K562 (cell line): Measurements from ENCODE around the gene MDH2. TPM values are rescaled to one million over a fixed set of nuclear protein-coding genes. Genes with fewer than 3 reads are reported as not detected.

Experiments
- ATAC-seq: fragments of 200-7000 bp; cut with Tn5 transposase; 3 replicates; pipeline ENCODE4 v1.9.1; 2020; ENCODE audit warnings: moderate library complexity
- BruUV-seq: library from RNA; stranded (reverse); fragments of 400-500 nt; replicated peaks from 2 replicates; lab custom pipeline; 2021; lab: Mats Ljungman, UMichigan
- CTCF ChIA-PET: fragments of 300-600 bp; formaldehyde crosslinking; extraction: SDS; loops from one replicate; lab custom pipeline; 2021; ENCODE audit warnings: low intra/inter-chr PET ratio; lab: Yijun Ruan, JAX
- POLR2A ChIA-PET: fragments of 300-600, 350-650 bp; sonication (Branson Sonifier 250); formaldehyde crosslinking; extraction: SDS; loops from one replicate; lab custom pipeline; 2021; ENCODE audit warnings: antibody characterized with exemption, inconsistent platforms; lab: Yijun Ruan, JAX
- DNase-seq, 4 experiments: peaks; one replicate each; pipeline versions ENCODE4 v3.0.0 to v3.0.0-alpha.2; 2011 to 2018; ENCODE audit warnings: low spot score in 3 of 4, mixed read lengths in 3 of 4; ENCODE audit errors: extremely low read depth in 1 of 4
- FAIRE-seq: peaks from 2 replicates; lab custom pipeline; 2011; peaks lifted over from hg19 to GRCh38; lab: Jason Lieb, UNC
- H2AFZ ChIP-seq: 2 replicates; pipeline ENCODE4 v1.6.0; 2011; ENCODE audit warnings: low read depth, low read length, control low read depth, inconsistent platforms
- H3K27ac ChIP-seq: fragments of 200-600 bp; 3 replicates; pipeline ENCODE4 v1.8.0; 2011; ENCODE audit warnings: low read depth, mild to moderate bottlenecking, control low read depth, inconsistent platforms, low read length, moderate library complexity, mixed read lengths; ENCODE audit errors: extremely low read depth
- H3K27me3 ChIP-seq, 2 experiments: fragments of 300-600 bp in 1 of 2; 2 replicates in 1 of 2; 3 replicates in 1 of 2; pipeline versions ENCODE4 v1.6.0 to v1.8.0; 2011; ENCODE audit warnings: inconsistent platforms in 2 of 2, low read length in 2 of 2, mild to moderate bottlenecking in 1 of 2, mixed read lengths in 1 of 2, moderate library complexity in 1 of 2; ENCODE audit not compliant: control insufficient read depth in 2 of 2, insufficient read depth in 2 of 2
- H3K36me3 ChIP-seq: fragments of 300-600 bp; 3 replicates; pipeline ENCODE4 v1.8.0; 2011; ENCODE audit warnings: mild to moderate bottlenecking, low read length, inconsistent platforms; ENCODE audit not compliant: control insufficient read depth, insufficient read depth
- H3K4me1 ChIP-seq, 2 experiments: fragments of 200-600 bp in 1 of 2; replicated peaks in 1 of 2; 2 replicates in 1 of 2; 3 replicates in 1 of 2; pipeline versions ENCODE4 v1.5.1 to v1.8.0; 2011; ENCODE audit warnings: inconsistent platforms in 2 of 2, low read length in 2 of 2, mild to moderate bottlenecking in 1 of 2, mixed read lengths in 1 of 2, moderate library complexity in 1 of 2; ENCODE audit not compliant: control insufficient read depth in 2 of 2, insufficient read depth in 2 of 2
- H3K4me2 ChIP-seq: 2 replicates; pipeline ENCODE4 v1.6.1; 2011; ENCODE audit warnings: low read length, control low read depth, inconsistent platforms, mixed read lengths; ENCODE audit not compliant: insufficient read depth
- H3K4me3 ChIP-seq: fragments of 200-600 bp; sonication (generic), shearing (Covaris generic); 2 replicates; pipeline ENCODE4 v1.5.1; 2016; ENCODE audit warnings: control low read depth, inconsistent platforms
- H3K79me2 ChIP-seq: fragments of 200-600 bp; 3 replicates; pipeline ENCODE4 v1.8.0; 2011; ENCODE audit warnings: low read length, inconsistent platforms; ENCODE audit not compliant: control insufficient read depth, insufficient read depth
- H3K9ac ChIP-seq, 2 experiments: 2 replicates each; pipeline versions ENCODE4 v1.6.0 to v1.6.1; 2011; ENCODE audit warnings: low read depth in 2 of 2, low read length in 2 of 2, control low read depth in 1 of 2, inconsistent platforms in 1 of 2, mild to moderate bottlenecking in 1 of 2, mixed read lengths in 1 of 2; ENCODE audit not compliant: insufficient read depth in 1 of 2
- H3K9me1 ChIP-seq: one replicate; pipeline ENCODE4 v1.6.0; 2011; ENCODE audit warnings: inconsistent platforms, mild to moderate bottlenecking, low read length, moderate library complexity; ENCODE audit not compliant: control insufficient read depth, insufficient read depth
- H3K9me3 ChIP-seq: replicated peaks from 2 replicates; pipeline ENCODE4 v1.5.1; 2011; ENCODE audit warnings: low read depth, low read length, inconsistent platforms; ENCODE audit not compliant: control insufficient read depth, insufficient read depth
- H4K20me1 ChIP-seq: replicated peaks from 2 replicates; pipeline ENCODE4 v1.6.1; 2011; ENCODE audit warnings: low read length, inconsistent platforms, mixed read lengths; ENCODE audit not compliant: control insufficient read depth, insufficient read depth
- POLR2G ChIP-seq: fragments of 200-400 bp; formaldehyde crosslinking; IDR thresholded peaks from 2 replicates; pipeline ENCODE4 v1.6.1; 2017; ENCODE audit warnings: low read depth, mild to moderate bottlenecking, antibody characterized with exemption, low read length, moderate library complexity
- WGBS: fragments of 100-300 bp; shearing (Covaris generic); methylation state at CpG from one replicate; pipeline ENCODE4 v1.1.6; 2016; ENCODE audit warnings: low coverage, mixed read lengths; ENCODE audit not compliant: insufficient coverage; ENCODE audit errors: missing lambda C conversion rate; 5-methylcytosine and 5-hydroxymethylcytosine counted together
- in situ Hi-C: fragments of 300-500 bp; cut with MboI; formaldehyde crosslinking; loops from 4 replicates; pipeline ENCODE4 v1.15.0; 2018; ENCODE audit warnings: inconsistent platforms, mixed read lengths
- intact Hi-C: fragments of 100-400 bp; cut with micrococcal nuclease; formaldehyde crosslinking; loops from 2 replicates; pipeline ENCODE4 v1.14.2; 2022
- polyA plus RNA-seq, 8 experiments: library from polyadenylated mRNA; depleted of rRNA in 4 of 8; stranded (reverse) in 5 of 8; unstranded in 3 of 8; fragments of >200 nt; fragmentation: Nextera tagmentation in 2 of 8; fragmentation: Illumina TruSeq in 1 of 8; extraction: Ambion mirVana in 2 of 8; extraction: Trizol in 1 of 8; gene quantifications; 2 replicates each; pipeline versions ENCODE4 v1.2.1 to v1.2.3, GENCODE V29; 2011 to 2014; ENCODE audit warnings: inconsistent platforms in 1 of 8, missing spikeins in 1 of 8
- total RNA-seq, 7 experiments: library from RNA; depleted of rRNA in 6 of 7; stranded (reverse); fragments of >200 nt in 6 of 7; fragmentation: Illumina TruSeq in 2 of 7; extraction: Trizol in 2 of 7; gene quantifications; 2 replicates each; pipeline versions ENCODE4 v1.2.1 to v1.2.3, GENCODE V29; 2011 to 2021; ENCODE audit warnings: low replicate concordance in 1 of 7
- TF ChIP-seq, protein P1 (sequence below): fragments of 250-450 bp; sonication (Bioruptor Pico); IDR thresholded peaks from 2 replicates; pipeline ENCODE4 v1.4.0; 2020; ENCODE audit warnings: mild to moderate bottlenecking, moderate library complexity, borderline replicate concordance

MDH2 gene
- total and polyA plus RNA-seq, 9 of the 15 experiments (the other 6 are each of a cell fraction or from before 2014, with no cell fraction given): 106 to 701 (median 242) TPM

GRCh38 chr7:76000566-76000965, 47.3 kb upstream of the MDH2 start:
- CTCF ChIA-PET: no interaction called here
- ATAC-seq (peak; percentile 23; the same call in 2 of the 3 replicates), FAIRE-seq (no peak), DNase-seq (no peak)
- H3K36me3 ChIP-seq: peaks cover 37% of the 10 kb centered on the region
- H3K4me3 ChIP-seq: no peak overlapping the region
- peaks cover 5 to 6% of the 10 kb centered on the region in 2 experiments; a peak in 3 of 5 replicates for H3K4me1 ChIP-seq
- no peaks in the 10 kb centered on the region for H3K27me3 ChIP-seq
- TF ChIP-seq, protein P1, sequence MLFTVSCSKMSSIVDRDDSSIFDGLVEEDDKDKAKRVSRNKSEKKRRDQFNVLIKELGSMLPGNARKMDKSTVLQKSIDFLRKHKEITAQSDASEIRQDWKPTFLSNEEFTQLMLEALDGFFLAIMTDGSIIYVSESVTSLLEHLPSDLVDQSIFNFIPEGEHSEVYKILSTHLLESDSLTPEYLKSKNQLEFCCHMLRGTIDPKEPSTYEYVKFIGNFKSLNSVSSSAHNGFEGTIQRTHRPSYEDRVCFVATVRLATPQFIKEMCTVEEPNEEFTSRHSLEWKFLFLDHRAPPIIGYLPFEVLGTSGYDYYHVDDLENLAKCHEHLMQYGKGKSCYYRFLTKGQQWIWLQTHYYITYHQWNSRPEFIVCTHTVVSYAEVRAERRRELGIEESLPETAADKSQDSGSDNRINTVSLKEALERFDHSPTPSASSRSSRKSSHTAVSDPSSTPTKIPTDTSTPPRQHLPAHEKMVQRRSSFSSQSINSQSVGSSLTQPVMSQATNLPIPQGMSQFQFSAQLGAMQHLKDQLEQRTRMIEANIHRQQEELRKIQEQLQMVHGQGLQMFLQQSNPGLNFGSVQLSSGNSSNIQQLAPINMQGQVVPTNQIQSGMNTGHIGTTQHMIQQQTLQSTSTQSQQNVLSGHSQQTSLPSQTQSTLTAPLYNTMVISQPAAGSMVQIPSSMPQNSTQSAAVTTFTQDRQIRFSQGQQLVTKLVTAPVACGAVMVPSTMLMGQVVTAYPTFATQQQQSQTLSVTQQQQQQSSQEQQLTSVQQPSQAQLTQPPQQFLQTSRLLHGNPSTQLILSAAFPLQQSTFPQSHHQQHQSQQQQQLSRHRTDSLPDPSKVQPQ (CRISPR knock-in tag): no peak
- TF ChIP-seq POLR2G: 0 out of 2 replicates have a peak, but pooled peaks have one; percentile 29
- intact Hi-C loops: no loop called here
- WGBS: 84% methylated on average over 11 of the region's 11 CpGs
- H3K27ac ChIP-seq: no peak overlapping the region
- no peaks in the 10 kb centered on the region; the same call in 1 of the 2 replicates for H4K20me1 ChIP-seq
- BruUV-seq: no TSS peak
- no peaks in the 10 kb centered on the region for H3K79me2 ChIP-seq
- no peak overlapping the region for H3K4me2 ChIP-seq
- no peaks in the 10 kb centered on the region for H3K9me1 ChIP-seq
- H3K9ac ChIP-seq: peak overlapping the region in 1 of 2 experiments; percentile 66; a peak in 1 of 4 replicates
- H3K9me3 ChIP-seq: no peaks in the 10 kb centered on the region
- H2AFZ ChIP-seq: no peak overlapping the region
- in situ Hi-C loops: loop anchor here (25.0 kb wide), 1 partner anchor 563 kb away; no protein-coding TSS in a partner anchor
- POLR2A ChIA-PET: no interaction called here
